CD4-positive, alpha-beta T cell treated with Interleukin-15 for 1 hour (primary cell): ENCODE results near the gene SF3B4.

Source experiments
- DNase-seq: peaks from one replicate; pipeline ENCODE4 v3.0.0-alpha.2; 2020

Gene SF3B4

DNA sequence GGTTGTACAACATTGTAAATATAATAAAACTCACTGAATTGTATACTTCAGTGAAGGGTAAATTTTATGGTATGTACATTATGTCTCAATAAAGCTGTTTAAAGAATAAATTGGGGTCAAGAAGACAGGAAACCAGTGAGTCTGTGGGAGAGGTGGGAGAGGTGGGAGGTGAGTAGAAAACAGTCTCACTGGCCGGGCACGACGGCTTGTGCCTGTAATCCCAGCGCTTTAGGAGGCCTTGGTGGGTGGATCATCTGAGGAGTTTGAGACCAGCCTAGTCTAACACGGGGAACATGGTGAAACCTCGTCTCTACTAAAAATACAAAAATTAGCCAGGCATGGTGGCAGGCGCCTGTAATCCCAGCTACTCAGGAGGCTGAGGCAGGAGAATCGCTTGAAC lies 4.9 kb upstream of the SF3B4 start:
- DNase-seq, result no peak

DNA sequence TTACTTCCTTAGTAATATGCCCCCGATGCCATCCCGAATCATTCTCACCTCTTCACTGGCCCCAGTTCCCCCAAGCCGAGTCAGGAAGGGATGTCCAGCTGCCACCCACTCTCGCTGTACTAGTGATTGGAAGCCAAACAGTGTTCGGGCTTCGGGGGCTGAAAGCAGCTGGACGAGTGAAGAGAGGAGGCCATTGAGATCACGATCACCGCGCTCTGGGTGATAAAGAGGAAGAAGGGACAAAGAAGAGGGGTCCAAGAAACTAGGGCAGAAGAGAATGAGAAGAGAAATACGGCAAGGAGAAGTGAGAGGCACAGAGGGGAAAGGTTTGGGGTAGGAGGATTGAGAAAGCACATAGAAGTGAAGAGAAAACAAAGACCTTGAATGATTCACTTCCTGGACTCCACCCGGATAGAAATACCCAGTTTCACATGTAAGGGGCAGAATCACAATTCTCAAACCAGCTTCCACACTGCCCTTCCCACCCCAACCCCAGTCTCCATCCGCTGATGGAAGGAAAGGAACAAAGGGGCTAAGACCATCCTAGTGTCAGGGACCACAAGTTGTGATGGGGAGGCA lies 3.7 kb upstream of the SF3B4 start:
- DNase-seq, result no peak

DNA sequence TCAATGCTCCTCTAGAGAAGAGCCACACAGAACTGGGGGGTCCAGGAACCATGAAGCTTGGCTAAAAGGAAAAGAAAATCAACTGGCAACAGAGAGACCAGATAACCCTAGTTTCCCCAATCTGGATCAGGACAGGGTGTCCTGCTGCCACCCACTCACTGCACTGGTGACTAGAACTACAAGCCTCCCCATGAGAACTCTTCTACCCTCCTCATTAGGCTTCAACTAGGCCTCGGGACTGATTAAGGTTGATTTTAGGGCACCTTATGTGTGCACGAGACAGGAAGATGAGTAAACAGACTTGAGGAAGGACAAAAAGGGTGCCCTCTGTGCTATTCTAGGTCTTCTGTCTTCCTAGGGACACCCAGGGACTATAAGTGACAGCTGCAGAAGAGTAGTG lies 2.3 kb upstream of the SF3B4 start:
- DNase-seq, result no peak

DNA sequence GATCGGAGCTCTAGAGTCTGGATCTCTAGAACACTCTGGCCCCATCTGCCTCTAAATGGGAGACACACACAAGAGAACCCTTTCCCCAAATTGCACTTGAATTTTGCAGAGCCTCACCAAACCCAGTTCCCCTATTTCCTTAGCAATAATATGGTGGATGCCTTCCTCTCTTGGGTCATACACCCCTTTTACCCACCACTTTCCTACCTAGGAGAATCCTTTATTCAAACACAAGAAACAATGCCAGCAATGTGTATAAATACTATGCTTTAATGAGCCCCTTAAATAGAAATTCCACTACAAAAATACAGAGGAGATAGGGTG lies 760 bp upstream of the SF3B4 start:
- no peak for DNase-seq

DNA sequence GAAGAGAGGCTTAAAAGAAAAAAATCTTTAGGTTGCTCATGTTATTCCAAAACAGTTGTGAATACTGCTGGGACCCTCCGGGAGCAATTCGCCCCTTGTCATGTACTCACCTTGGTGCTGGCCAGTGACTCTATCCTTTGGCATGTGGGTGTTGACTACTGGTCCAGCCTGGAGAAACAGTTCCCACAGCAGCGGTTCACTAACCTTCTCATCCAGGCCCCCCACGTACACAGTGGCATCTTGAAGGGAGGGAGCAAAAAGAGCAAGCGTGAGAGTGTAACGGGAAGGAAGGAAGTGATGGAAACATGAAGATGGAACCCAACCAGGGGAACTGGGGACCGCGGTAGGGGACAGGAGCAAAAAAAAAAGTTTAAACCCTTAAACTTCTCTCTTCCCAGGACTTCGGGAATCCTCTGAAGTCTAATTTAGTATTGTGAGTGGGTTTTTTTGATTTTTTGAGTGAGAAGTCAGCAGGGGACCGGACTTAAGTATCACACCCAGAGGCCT lies 494 bp downstream of the SF3B4 start:
- DNase-seq, result no peak

DNA sequence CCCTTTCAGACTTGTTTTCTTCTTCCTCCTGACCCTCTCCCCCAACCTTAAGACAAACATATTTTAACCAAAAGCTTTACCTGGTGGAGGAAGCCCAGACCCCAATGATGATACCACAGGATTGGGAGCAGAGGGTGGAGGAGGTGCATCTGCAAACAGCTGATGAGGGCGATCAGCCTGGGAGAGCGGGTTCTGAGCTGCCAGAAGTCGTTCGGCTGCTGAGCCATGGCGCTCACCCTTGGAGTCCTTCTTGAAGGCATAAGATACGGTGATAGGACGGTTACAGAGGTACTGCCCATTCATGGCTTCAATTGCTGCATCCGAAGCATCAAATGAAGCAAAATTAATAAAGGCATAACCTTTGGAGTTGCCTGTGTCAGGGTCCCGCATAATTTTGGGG lies 1.3 kb downstream of the SF3B4 start:
- no peak for DNase-seq

DNA sequence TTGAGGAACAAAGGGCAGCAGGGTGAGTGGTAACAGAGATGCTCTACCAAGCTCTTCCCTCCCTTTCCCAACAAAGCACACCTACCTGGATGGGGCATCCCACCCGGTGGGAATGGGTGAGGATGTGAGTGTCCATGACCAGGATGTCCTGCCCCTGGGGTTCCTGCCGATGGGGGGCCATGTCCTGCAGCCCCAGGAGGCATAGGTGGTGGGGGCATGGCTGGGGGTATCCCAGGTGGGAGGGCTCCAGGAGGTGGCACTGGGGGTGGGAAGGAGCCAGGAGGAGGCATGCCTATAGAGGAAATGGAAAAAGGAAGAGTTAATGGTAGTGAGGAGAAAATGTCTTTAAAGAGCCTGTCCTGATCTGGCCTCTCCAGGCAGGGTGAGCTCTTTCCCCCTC lies 1.9 kb downstream of the SF3B4 start:
- DNase-seq, result no peak

DNA sequence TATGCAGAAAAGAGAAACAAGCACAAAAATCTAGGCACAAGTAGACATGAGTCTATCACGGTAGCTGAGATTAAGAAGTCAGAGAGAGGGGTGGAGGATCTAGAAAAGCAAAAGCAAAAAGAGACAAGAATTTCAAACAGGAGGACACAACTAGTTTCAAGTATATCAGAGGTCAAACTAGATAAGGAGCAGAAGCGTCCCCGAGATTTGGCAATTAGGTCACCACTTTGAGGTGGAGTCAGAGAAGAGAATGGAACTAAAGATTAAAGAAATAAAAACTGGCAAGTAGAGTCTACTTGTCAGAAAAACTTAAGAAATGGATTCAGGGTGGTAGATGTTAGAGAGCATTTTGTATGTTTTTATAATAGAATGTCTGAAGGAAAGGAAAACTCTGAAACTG lies 2.3 kb downstream of the SF3B4 start:
- no peak for DNase-seq

DNA sequence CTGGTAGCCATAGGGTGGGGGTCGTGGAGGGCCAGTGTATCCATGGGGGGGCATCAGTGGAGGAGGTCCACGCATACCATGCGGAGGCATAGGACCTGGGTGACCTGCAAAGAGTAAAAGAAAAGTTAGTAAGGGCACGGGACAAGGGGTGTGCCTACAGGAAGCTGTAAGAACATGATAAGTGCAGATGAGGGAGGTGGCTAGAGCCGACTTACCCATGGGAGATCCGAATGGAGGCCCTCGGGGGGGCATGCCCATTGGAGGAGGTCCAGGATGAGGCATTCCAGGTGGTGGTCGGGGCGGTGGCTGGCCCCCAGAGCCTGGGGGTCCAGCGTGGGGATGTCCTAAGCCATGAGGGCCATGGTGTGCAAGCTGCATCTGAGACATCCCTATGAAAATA lies 4.0 kb downstream of the SF3B4 start:
- DNase-seq, result no peak

DNA sequence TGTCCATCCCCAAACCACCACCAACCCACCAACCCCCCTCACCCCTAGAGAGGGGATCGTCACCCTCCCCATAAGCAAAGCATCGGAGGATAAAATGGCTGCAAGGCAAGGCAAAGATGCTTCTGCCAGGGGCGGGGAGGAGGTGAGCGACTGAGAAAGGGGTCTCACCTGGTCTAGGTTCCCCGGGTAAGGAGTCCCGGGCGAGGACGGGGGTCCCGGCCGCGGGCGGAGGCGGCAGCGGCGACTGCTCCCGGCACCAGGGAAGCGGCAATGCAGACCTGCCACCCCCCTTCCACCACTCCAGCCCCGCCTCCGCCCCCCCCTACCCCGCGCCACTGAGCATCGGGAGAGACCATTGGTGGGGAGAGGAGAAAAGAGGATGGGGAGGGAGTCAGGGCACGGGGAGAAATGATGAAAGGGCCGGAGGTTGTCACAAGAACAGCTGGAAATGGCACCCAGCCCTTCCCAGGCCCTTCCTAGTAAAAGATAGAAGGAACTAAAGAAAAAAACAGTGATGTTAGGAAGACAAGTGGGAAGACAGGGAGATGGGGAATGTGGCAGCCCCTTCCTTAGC lies 9.9 kb downstream of the SF3B4 start, which contains the start of gene SV2A:
SV2A (minus strand) TSS at position 274 of the 574 bp plus-strand sequence. CDS start 4,004 bp downstream, outside the sequence.
- DNase-seq, result no peak

DNA sequence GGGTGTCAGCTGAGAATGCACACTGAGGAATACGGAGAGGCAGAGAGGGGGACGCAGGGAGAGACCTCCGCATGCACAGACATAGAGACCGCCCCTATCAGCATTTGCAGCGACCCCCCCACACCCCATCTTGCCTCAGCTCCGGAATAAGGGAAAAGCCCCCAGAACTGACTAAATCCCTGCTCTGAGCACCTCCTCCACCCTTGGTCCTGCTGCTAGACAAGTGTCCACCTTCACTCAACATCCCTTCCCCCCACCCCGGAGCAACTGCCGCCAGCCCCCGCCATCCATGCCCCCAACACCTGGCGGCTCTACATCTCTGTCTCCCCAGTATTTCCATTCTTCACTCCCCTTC lies 10.7 kb downstream of the SF3B4 start:
- no peak for DNase-seq

DNA sequence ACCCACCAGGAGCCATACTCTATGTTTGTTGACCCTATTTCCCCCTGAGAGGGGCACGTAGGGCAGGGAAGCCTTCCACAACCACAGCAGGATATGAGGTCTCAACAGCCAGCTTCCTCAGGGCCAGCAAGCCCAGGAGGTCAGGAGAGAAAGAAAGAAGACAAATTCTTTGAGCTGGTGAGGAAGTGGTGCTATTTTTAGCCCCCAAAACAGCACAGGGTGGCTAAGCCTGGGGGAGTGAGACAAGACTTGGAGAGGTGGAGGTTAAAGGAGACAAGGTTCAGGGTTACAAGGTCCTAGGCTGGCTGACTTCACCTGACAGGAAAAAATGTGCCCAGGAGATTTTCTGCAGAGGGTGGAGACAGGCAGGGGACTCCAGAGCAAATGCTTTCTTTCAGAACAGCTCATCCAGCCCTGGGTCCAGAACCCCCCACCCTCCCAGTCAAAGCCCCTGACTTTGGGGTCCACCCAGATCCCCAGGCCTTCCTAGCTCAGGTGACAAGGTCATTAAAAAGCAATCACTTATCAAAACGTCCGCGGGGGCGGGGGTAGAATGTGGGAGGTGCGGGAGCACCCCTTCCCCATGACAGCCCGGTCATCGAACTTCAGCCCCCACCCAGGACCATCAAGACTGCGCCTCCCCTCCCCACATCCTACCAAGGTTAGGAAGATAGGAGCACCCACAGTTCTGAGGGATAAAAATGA lies 11.3 kb downstream of the SF3B4 start:
- no peak for DNase-seq

DNA sequence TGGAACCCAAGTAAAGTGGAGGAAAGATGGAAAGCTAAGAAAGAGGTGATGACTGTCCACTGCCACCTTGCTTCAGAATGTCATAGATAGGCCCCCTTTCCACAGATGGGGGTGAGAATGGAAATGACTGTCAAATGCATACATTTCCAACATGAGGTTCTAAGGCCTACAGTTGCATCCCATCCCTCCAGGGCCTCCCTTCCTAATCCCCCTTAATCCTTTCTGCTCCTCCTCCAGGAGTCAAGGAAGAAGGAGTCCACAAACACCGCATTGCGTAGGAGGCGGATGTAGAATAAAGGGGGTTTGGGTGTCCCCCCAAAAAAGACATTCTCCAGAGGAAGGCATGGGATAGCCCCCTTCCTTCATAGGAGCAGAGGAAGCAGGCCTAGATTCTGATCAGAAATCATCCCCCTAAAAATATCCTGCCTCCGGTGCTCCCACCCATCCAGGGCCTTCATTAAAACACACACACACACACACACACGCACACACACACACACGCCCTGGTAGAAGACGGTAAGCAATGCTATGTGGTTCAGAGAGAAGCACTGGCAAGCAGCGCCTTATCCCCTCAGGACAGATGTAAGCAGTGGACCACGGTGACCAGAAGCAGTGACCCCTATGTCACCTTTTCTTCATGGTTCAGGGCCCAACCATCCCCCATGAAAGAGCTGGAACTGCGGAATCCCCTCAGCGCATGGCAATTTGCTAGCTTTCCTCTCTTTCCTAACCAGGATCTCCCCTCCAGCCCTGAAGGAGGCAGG lies 12.0 kb downstream of the SF3B4 start:
- no peak for DNase-seq

DNA sequence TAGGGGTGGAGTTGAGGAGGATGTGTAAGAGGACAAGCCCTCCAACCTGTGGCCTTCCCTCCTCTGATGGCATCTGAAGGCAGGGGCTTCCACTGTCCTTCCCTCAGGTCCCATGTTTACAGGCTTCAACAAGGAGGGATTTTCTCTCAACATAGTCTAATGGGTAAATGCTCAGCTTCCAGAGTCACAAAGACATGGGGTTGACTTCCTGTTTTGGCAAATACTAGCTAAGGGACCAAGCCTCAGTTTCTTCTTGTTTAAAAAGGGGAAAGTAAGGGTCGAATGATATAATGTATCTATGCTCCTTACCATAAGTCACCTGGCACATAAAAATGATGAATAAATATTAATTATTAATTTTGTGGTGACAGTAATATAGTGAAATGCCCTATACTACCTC lies 13.1 kb downstream of the SF3B4 start:
- no peak for DNase-seq

DNA sequence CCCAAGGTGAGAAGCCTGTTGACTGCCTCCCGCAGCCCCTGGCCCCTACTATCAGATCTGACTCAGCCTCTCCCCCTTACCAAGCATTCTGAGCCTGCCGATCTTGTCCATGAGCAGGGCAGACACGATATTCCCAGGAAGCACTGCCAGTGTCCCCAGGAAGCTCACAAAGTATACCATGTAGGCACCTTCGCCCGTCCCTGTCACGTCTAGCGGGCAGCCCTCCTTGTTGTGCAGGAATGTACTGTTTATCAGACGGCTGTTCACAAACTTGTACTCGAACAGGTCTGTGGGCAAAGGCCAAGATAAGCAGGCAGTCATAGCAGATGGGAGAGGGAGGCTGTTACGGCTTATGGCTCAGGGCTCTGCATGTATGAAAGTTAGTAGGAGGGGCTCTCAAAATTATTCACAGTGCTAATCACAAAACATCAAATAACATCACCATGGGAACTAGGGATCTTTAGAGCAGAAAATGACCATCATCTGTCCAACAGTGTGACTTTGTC lies 21.0 kb downstream of the SF3B4 start:
- DNase-seq, result no peak

DNA sequence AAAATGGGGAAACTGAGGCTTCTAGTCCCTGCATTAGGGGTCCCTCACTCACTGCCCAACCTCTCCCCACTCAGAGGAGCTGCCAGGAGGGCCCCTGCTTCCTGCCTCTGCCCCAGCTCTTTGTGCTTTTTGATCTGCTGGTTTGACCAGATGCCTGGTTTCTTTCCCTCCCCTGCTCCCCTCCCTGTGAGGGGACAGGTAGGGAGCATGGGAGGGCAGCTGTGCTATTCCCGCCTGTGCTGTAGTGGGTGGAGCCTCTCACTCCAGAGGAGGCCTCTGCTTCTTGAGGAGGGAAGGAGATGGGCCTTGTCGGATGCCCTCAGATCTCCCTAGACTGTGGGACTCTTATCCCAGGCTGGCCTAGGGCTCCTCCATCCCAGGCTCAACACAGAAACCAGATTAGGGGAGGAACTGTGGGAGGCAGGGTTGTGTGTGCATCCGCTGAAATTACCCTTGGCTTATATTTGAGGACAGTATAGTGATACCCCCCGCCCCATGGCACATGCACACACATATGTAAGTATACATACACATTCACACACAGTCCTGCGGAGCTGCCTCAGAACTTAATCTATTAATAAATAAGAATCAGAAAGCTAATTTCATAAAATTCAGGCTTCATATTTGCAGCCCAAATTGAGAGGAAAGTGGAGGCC lies 23.6 kb downstream of the SF3B4 start:
- no peak for DNase-seq

DNA sequence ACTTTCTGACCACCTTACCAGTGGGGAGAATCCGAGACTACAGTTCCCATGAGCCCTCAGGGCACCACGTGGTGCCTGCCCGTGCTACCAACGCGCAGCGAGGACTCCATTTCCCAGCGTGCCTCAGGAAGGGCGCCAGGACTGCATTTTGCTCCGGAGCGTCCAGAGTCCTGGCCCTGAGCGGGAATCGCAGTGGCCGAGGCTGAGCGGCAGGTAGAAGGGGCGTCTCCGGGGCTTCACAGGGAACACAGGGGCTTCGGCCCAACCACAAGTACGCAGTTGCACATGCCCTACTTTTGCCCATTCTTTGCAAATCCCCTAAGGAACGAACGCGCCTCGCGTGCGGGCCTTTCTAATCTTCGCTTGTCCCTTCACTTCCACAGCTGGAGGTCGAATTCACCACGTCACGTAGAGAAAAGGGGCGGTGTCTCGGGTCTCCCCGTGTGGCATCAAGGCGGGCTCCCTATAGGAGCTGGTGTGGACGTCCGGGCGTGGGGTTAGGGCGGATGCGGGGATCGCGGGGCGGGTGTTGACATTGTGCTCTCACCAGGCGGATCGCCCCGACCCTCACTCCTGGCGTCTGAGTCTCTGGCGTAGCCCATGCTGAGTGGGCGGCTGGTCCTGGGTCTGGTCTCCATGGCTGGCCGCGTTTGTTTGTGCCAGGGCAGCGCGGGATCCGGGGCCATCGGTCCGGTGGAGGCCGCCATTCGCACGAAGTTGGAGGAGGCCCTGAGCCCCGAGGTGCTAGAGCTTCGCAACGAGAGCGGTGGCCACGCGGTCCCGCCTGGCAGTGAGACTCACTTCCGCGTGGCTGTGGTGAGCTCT lies 27.9 kb downstream of the SF3B4 start, which contains the start of gene BOLA1:
BOLA1 (plus strand) TSS at position 109 of the 825 bp plus-strand sequence; CDS start at position 601, 492 bp downstream.
- peak; percentile 82 for DNase-seq

DNA sequence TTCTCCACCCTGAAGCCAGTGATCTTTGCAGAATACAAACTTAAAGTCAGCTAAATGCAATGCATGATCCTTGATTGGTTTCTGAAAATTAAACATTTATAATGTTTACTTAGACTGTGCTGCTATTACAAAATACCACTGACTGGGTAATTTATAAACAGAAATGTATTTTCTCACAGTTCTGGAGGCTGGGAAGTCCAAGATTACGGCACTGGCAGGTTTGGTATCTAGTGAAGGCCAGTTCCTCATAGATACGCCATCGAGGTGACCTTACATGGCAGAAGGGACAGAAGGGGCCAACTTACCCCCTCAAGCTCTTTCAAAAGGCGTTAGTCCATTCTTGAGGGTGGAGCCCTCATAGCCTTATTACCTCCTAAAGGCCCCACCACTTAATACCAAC lies 31.0 kb downstream of the SF3B4 start:
- DNase-seq, result no peak

DNA sequence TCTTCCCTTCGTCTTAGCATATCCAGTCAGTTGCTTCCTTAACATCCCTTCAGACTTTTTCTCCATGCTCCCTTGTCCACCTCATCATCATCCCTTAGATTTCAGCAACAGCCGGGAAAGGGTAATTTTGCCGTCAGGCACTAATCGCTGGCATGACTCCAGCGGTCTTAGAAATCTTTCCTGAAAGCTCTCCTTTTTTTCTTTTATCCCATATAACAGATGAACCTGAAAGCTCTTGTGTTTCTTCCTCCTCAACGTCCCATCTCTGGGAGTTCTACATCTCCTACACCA lies 38.7 kb downstream of the SF3B4 start:
- DNase-seq, result no peak

DNA sequence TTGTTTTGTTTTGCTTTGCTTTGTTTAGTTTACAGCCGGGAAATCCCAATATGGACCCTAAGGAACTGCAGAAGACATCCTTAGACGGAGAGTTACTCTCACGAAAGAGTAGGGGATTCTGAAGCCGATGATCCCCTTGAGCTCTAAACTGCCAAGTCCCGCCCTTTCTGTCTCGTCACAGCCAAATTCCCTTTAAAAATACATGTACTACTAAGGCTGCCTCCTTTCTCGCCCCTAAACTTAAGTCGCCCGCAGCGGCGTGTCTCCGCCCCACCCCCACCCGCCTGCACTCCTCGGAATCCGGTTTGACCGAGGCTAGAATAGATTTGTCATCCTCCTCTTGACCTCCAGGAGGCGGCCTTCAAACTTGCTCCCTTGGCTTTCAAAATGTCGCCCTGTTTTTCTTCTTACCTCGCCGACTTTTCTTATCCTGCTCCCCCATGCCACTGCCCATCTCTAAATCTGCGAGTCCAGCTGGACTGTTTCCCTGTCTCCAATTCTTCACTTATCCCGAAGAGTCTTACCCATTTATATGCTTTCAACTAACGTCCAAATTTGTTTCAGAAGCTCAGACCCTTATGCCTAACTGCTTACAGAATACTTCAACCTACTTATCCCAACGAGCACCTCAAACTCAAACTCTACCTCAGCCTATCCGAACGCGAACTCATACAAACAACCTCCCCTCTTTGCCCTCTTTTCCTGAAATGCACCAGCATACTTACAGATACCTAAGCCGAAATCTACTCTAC lies 39.2 kb downstream of the SF3B4 start:
- DNase-seq, result peak; percentile 87

DNA sequence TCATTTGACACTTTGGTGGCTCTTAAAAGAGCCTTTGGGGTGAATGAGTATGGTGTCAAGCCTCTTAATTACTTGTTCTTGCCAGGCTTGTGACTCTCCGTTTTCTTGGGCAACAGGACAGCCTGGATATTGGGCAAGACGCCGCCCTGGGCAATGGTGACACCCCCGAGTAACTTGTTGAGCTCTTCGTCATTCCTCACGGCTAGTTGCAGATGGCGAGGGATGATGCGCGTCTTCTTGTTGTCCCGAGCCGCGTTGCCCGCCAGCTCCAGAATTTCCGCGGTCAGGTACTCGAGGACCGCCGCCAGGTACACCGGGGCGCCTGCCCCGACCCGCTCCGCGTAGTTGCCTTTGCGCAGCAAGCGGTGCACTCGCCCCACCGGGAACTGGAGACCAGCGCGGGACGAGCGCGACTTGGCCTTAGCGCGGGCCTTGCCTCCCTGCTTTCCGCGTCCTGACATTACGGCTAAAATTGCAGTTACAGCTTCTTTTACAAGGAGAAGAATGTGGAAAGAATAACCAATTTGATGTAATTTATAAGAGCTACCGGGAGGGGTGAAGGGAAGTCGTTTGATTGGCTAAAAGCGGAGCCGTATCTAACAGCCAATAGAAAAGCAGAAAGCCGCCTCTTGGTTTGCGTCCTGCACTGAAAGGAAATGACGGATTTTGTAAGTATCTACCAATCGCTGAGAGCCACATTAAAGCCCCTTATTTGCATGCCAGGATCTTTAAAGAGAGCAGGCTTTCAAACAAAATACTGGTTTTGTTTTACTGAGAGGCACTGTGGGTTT lies 40.0 kb downstream of the SF3B4 start:
- peak; percentile 94 for DNase-seq
